Kidney capillary endothelial cell (primary cell): ENCODE results near the gene SPRED2.

ENCODE experiments used
- DNase-seq: peaks from one replicate; pipeline ENCODE4 v3.0.0-alpha.2; 2018; ENCODE audit warnings: low spot score

SPRED2 gene

GRCh38 chr2:65311049-65311448 is 121.3 kb downstream of the SPRED2 start:
- DNase-seq, result no peak

- no peak for DNase-seq
Observed at GRCh38 chr2:65309699-65310098, 122.7 kb downstream of the SPRED2 start.

GRCh38 chr2:65305934-65306333 is 126.5 kb downstream of the SPRED2 start:
- DNase-seq, result no peak

GRCh38 chr2:65300761-65301711 is 131.4 kb downstream of the SPRED2 start:
- DNase-seq, result no peak

- no peak for DNase-seq
Observed at GRCh38 chr2:65300134-65300760, 132.2 kb downstream of the SPRED2 start.

GRCh38 chr2:65299246-65299645 is 133.2 kb downstream of the SPRED2 start:
- DNase-seq, result no peak

- DNase-seq, result no peak
Observed at GRCh38 chr2:65298089-65298488, 134.3 kb downstream of the SPRED2 start.

- DNase-seq, result no peak
Observed at GRCh38 chr2:65297544-65297943, 134.9 kb downstream of the SPRED2 start.

GRCh38 chr2:65296971-65297370 is 135.4 kb downstream of the SPRED2 start:
- no peak for DNase-seq

GRCh38 chr2:65294701-65295100 is 137.7 kb downstream of the SPRED2 start:
- no peak for DNase-seq

GRCh38 chr2:65294136-65294535 is 138.3 kb downstream of the SPRED2 start:
- no peak for DNase-seq

- DNase-seq, result no peak
Observed at GRCh38 chr2:65293376-65293775, 139.0 kb downstream of the SPRED2 start.

GRCh38 chr2:65292461-65293011 is 139.9 kb downstream of the SPRED2 start:
- DNase-seq, result no peak

GRCh38 chr2:65292106-65292400 is 140.3 kb downstream of the SPRED2 start:
- DNase-seq, result no peak

GRCh38 chr2:65291216-65292105 is 140.9 kb downstream of the SPRED2 start:
- DNase-seq, result no peak

GRCh38 chr2:65287364-65287763 is 145.0 kb downstream of the SPRED2 start:
- no peak for DNase-seq

- no peak for DNase-seq
Observed at GRCh38 chr2:65282477-65283053, 149.8 kb downstream of the SPRED2 start.

GRCh38 chr2:65281627-65282351 is 150.6 kb downstream of the SPRED2 start:
- no peak for DNase-seq

GRCh38 chr2:65279756-65280155 is 152.6 kb downstream of the SPRED2 start:
- no peak for DNase-seq

GRCh38 chr2:65278531-65278981 is 153.8 kb downstream of the SPRED2 start:
- DNase-seq, result peak; percentile 27
